GM12873 (cell line): ENCODE data around the gene ADCY9.

ENCODE experiments used
- CTCF ChIP-seq: IDR thresholded peaks from 2 replicates; pipeline ENCODE4 v1.5.1; 2012; ENCODE audit warnings: low read depth, mild to moderate bottlenecking, moderate library complexity, low read length, control low read depth; ENCODE audit not compliant: insufficient read depth; ENCODE audit errors: missing control alignments

Gene ADCY9

GRCh38 chr16:4085405-4085970 lies 30.8 kb downstream of the ADCY9 start:
- no peak for TF ChIP-seq CTCF

GRCh38 chr16:4083347-4083870 lies 32.8 kb downstream of the ADCY9 start:
- TF ChIP-seq CTCF: no peak

- no peak for TF ChIP-seq CTCF
Measured at GRCh38 chr16:4082474-4083044, 33.7 kb downstream of the ADCY9 start.

GRCh38 chr16:4081521-4082021 lies 34.7 kb downstream of the ADCY9 start:
- no peak for TF ChIP-seq CTCF

- no peak for TF ChIP-seq CTCF
Measured at GRCh38 chr16:4081047-4081446, 35.2 kb downstream of the ADCY9 start.

GRCh38 chr16:4077174-4077649 lies 39.0 kb downstream of the ADCY9 start:
- no peak for TF ChIP-seq CTCF

- no peak for TF ChIP-seq CTCF
Measured at GRCh38 chr16:4075534-4075933, 40.7 kb downstream of the ADCY9 start.
